ENCODE data around the gene LCE2A.
"Not testable (repeated sequence)": the region's sequence is repeated elsewhere in the genome, so short reads cannot be mapped to it uniquely, and the experiment has no call there.

LCE2A gene, protein sequence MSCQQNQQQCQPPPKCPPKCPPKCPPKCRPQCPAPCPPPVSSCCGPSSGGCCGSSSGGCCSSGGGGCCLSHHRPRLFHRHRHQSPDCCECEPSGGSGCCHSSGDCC

DNA sequence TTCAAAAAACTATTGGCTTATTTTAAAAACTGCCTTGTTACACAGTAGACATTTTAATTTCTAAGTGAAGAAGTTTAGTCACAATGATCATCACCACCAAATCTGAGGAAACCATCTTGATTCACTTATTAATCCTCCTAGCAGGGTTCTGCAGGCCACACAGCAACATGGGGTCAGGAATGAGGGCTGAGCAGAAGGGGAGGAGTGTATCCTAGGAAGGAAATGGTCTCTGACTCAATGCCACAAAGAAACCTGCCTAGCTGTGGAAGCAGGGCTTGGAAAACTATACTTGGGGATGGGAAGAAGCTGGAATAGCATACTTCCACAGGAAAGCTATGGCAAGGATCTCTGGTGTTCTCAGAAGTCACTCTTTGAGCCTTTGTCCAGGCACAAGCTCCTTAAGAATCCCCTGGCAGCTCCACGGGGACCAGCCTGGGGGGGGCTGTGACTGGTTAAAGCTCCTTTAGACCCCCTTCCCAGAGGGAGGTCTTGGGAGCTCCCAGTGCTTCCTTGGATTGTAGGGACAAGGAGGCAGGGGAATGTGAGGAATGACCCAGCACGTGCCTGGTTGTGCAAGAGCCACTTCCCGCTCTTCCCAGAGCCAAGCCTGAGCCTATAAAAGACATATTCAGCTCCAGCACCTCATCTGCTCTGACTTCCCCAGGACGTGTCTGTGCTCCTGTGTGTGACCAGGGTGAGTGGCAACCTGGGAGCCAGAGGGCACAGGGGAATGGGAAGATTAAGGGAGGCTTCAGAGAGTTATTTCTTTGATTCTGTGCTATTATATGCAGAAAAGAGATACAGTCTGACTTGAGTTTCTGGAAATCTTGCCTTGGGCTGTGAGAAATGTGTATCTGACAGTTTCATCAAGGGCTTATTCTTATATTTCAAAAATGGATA, at the start of gene LCE2A:
LCE2A (plus strand) TSS at position 645 of the 900 bp plus-strand sequence. CDS start 557 bp downstream, outside the sequence.
- DNase-seq = no peak

DNA sequence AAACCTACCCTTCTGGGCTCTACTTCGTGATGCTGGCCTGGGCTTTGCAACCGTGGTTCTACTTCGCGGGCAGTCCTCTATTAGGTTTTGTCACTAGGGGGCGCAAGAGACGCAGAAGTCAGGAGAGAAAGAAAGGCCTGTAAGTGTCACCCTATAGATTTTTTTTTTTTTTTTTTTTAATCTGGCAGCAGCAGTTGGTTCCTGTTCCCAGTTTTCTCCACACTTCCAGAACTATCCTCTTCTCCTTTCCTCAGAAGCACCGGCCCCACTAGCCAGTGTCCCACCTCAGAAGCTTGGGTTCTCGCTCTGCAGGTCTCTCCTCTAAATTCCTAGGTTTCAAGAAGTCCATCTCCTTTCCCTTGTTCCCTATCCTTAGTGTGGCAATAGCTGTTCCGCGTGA, 44.0 kb upstream of the LCE2A start:
- peak; percentile 28 for DNase-seq

DNA sequence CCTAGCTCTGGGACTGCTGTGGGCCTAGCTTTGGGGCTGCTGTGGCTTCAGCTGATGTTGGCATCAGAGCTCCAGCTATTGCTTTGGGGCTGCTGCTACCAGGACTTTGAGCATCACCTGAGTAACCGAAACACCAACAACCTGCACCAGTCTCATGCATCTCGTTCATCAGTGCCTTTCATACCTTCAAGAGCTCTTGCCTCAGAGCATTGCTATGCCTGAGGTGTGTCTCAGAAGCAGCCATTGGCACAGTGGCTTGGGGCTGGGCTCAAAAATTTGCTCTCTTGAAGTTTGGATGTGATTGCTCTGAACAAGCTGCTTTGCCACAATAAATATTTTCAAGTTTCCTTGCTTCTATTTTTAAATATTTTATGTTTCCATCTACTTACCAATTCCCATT, 41.7 kb upstream of the LCE2A start:
- DNase-seq = no peak

DNA sequence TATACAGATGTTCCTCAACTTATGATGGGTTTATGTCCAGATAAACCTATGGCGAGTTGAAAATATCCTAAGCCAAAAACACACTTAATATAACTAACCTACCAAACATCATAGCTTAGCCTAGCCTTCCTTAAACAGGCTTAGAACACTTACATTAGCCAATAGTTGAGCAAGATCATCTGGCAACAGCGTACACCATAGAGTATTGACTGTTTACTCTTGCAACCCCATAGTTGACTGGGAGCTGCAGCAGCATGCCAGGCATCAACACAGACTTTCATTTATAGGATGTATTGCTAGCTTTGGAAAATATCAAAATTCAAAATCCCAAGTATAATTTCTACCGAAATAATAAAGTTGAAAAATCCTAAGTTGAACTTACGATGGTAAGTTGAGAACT, 40.5 kb upstream of the LCE2A start:
- no peak for DNase-seq

DNA sequence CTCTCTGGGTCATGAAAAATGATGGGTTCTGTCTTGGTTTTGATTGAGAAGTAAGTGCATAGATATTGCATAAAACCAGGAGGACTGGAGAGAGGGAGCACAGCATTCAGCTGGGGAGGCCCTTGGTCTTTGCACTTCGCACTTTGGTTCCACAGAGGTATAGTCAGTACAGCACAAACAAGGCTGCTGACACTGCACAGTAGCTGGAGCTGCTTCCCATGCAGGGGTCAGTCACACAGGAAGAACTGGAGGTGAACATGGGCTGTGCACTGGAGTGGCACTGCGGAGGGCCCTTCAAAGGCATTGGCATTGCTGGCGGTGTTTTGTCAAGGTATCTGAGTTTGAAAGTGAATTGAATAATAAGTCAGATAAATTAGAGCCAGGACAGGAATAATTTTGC, 39.5 kb upstream of the LCE2A start:
- no peak for DNase-seq

DNA sequence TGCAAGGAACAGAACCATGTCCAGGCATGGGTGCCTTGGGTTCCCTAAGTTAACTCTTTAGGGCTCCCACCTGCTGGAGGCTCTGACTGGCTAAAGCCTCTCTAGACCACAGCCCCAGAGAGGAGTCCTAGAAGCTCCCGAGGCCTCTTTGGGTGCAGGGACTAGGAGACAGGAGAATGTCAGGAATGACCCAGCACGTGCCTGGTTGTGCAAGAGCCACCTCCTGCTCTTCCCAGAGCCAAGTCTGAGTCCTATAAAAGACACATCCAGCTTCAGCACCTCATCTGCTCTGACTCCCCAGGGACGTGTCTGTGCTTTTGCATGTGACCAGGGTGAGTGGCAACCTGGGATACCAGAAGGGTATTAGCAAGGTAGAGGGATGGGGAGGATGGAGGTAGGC, 35.0 kb upstream of the LCE2A start, which contains the start of gene LCE2D:
LCE2D (plus strand) TSS at position 283 of the 400 bp plus-strand sequence. CDS start 726 bp downstream, outside the sequence.
- no peak for DNase-seq

DNA sequence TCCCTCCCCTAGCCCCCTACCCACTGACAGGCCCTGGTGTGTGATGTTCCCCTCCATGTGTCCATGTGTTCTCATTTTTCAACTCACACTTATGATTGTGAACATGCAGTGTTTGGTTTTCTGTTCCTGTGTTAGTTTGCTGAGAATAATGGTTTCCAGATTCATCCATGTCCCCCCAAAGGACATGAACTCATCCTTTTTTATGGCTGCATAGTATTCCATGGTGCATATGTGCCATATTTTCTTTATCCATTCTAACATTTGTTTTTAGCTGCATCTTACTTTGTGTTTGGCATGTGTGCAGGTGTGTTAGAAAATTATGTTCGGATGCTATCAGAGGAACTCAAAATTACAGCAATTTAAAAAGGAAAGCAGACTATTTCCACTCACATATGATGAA, 32.0 kb upstream of the LCE2A start:
- not testable (repeated sequence) for DNase-seq

DNA sequence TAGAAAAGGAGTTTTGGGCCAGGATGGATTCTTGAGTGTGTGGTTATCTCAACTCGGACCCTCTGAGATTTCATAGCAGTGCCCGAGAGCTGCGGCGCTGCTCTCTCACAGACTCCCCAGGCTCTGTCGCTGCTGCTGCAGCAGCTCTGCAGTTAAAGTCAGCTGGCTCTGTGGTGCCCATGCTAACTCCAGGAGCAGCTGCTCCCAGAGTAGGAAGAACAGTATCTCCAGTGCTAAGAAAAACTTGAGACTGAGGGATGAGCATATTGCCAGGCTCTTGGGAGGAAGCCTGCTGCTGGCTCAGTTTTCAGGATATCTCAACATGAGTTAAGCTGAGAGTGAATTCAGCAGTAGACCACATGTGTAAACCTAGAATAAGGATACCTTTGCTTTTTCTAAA, 30.5 kb upstream of the LCE2A start:
- no peak for DNase-seq

DNA sequence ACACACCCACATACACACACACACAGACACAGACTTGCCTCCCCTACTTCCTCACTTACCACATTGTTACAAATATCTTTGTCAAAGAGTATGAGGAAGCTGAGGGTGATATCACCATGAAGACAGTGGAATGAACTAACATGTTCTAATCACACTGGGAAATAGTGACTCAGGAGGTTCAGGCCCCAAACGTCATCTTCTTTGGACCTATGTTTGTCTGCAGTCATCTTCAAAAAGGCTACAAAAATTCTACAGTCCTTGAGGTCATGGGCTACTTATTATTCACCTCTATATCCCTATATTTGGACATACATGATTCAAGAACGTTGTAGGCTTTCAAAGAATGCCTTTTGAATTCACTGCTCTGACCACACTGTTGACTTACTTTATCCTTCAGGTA, 25.1 kb upstream of the LCE2A start:
- DNase-seq = no peak

DNA sequence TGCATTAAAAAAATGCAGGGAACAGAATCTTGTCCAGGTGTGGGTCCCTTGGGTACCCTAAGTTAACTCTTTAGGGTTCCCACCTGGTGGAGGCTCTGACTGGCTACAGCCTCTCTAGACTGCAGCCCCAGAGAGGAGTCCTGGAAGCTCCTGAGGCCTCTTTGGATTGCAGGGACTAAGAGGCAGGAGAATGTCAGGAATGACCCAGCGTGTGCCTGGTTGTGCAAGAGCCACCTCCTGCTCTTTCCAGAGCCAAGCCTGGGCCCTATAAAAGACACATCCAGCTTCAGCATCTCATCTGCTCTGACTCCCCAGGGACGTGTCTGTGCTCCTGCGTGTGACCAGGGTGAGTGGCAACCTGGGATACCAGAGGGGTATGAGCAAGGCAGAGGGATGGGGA, 23.2 kb upstream of the LCE2A start, which contains the start of gene LCE2C:
LCE2C (plus strand) TSS at position 297 of the 400 bp plus-strand sequence. CDS start 737 bp downstream, outside the sequence.
- DNase-seq = not testable (repeated sequence)

DNA sequence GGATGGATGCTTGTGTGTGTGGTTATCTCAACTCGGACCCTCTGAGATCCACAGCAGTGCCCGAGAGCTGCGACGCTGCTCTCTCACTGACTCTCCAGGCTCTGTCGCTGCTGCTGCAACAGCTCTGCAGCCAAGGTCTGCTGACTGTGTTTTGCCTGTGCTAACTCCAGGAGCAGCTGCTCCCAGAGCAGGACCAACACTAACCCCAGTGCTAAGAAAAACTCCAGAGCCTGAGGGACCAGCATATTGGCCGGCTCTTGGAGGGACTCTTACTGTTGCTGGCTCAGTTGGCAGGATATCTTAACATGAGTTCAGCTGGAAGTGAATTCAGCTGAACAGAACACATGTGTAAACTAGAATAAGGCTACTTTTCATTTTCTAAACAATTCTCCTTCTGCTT, 18.7 kb upstream of the LCE2A start:
- no peak for DNase-seq

DNA sequence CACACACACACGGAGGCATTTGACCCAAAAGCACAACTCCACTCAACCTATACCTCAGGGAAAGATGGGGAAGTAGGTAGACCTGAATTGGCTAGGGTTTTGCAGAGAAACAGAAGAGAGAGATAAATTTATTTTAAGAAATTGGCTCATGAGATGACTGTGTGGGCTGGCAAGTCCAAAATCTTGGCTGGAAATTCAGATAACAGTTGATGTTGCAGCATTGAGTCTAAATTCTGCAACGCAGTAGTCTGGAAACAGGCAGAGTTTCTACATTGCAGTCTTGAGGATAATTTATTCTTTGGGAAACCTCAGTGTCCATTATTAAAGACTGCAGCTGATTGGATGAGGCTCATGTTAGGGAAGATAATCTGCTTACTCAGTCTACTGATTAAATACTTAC, 16.5 kb upstream of the LCE2A start:
- no peak for DNase-seq

DNA sequence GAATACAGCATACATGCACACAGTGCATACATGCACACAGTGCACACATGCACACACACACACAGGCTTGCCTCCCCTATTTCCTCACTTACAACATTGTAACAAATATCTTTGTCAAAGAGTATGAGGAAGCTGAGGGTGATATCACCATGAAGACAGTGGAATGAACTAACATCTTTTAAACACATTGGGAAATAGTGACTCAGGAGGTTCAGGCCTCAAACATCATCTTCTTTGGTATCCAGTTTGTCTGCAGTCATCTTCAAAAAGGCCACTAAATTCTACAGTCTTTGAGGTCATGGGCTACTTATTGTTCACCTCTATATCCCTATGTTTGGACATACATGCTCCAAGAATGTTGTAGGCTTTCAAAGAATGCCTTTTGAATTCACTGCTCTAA, 14.3 kb upstream of the LCE2A start:
- DNase-seq = no peak

DNA sequence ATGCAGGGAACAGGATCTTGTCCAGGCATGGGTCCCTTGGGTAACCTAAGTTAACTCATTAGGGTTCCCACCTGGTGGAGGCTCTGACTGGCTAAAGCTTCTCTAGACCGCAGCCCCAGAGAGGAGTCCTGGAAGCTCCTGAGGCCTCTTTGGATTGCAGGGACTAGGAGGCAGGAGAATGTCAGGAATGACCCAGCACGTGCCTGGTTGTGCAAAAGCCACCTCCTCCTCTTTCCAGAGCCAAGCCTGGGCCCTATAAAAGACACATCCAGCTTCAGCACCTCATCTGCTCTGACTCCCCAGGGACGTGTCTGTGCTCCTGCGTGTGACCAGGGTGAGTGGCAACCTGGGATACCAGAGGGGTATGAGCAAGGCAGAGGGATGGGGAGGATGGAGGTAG, 12.3 kb upstream of the LCE2A start, which contains the start of gene LCE2B:
LCE2B (plus strand) TSS at position 301 of the 400 bp plus-strand sequence. CDS start 721 bp downstream, outside the sequence.
- not testable (repeated sequence) for DNase-seq

DNA sequence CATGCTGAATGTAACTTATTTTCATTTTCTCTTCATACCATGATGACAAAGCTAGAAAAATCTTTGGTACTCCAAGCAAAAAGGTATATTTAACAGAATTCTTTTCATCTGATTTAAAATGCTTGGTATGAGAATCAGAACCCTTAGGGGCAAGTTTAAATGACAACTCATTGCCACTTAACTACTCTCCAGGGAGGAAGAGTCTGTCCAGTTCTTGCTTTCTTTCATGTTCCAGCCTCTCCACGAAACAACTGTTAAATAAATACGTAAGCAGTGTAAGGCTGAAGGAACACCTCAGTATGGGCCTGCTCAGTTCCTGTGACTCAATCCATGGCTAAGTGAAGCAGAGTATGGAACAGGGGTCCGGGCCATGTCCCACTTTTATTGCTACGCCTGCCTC, 1.6 kb downstream of the LCE2A start:
- DNase-seq = no peak

DNA sequence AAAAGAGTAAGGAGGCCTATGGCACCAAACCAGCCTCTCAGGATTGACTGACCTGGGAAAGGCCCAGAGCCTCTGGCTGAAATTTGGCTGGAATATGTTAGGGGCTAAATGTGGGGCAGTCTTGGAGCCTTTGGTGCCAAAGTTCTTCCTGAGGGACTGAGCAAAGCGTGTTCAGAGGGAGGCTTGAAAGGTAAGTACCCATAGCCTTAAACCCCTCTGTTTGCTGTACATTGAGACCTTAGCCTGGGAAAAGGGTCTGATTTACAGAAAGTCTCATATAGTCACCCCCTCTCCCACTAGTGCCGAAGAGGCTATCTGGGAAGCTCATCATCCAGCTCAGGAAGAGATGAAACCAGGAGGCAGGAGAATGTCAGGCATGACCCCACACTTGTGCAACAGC, 9.7 kb downstream of the LCE2A start, which contains the start of gene LCE4A:
LCE4A (plus strand) TSS at position 301 of the 400 bp plus-strand sequence. CDS start 916 bp downstream, outside the sequence.
- no peak for DNase-seq

DNA sequence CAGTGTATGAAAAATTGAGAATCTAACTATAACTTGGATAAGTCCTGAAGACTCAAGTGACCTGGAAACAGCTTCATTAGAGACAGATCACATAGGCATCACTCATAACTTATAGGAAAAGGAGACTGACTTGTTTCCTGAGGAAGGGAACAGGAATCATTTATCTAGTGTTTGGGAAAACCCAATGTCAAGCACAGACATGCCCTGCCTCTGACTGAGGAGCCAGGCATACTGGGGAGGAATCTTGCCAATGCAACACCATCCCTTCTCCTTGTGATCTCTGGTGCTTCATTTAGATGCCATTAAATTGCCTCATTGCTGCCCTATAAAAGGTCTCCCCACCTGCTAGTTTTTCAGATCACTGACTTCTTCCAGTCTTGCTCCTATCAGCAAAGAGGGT, 20.1 kb downstream of the LCE2A start:
- no peak for DNase-seq

DNA sequence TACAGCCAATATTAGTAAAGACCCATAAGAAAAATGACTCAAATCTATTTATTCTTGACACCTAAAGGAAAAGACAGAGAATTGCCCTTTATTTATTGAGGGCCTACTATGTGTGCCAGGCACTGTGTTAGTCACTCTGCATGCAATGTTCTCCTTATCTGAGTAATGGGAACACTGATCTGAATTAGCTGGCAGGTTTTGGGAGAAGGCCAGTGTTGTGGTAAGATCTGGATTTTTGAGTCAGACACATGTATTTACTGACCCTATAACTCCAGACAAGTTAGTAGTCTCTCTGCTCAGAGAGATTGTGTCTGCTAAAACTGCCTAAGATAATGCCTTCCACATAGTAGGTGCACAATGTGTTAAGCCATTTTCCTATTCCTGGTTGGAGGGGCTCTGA, 27.1 kb downstream of the LCE2A start:
- no peak for DNase-seq

DNA sequence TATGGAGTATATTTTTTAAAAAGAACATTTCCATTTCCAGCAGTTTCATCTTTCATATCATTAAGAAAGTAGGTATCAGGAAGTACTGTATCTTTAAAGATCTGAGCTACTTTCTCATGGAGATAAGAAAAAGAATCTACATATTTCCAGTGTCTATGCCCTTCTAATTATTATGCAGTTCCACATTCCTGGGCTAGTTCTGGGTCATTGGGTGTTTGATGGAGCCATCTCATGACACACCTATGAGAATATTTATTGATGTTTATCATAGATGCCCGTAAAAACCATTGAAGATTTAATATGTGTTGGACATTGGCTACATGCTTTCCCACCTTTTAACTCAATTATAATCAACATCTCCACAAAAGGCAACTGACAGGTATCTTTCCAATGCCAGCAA, 30.8 kb downstream of the LCE2A start:
- no peak for DNase-seq

DNA sequence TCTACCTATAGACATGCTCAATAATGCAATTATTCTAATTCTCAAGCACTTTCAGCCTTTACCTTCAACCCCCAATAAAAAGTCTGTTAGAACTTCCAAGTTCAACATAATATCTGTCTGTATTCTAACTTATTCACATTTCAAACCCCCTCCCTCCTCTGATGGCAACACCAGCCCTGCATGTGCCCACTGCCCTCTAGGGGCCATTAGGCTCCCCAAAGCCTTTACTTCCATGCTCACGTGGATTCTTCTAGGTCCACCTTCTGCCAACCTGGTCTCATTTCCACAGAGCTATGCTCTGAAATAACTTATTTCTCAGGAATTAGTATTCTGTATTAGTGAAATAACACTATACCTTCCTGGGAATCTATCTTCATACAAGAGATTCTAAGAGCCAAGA, 37.5 kb downstream of the LCE2A start:
- no peak for DNase-seq

DNA sequence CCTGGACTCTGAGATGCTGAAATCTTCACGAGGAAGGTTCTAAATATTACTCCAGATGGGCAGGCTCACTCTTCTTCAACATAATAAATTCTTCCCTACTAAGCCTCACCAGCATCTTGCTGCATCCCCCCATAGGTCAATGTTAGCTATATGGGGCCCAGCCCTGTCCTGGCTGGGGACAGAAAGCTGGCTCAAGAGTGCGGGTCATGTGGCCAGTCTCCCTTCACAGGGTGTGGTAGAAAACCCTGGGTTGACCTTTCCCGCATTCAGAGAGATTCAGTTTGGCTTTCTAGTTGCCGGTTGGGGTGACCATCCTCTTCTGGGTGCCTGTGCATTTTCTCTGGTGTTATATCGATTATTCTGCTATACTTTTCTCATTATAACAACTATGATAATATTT, 39.9 kb downstream of the LCE2A start:
- DNase-seq = no peak

DNA sequence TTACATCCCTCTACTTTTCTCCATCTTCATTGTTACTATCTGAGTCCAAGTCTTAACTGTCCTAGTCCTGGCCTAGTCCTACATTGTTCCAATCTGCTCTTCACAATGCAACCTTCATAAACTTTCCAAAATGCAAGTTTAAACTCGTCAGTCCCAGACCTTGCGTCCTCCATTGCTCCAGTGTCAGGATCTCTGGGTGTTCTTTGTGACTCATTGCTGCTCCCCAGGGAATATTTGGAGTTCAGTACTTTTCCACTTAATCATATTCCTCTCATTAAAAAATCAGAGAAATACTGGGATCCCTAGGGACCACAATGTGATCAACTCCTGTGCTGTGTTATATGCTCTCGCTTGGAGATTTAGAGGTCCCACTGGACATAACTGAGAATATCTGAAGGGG, 41.7 kb downstream of the LCE2A start:
- no peak for DNase-seq

DNA sequence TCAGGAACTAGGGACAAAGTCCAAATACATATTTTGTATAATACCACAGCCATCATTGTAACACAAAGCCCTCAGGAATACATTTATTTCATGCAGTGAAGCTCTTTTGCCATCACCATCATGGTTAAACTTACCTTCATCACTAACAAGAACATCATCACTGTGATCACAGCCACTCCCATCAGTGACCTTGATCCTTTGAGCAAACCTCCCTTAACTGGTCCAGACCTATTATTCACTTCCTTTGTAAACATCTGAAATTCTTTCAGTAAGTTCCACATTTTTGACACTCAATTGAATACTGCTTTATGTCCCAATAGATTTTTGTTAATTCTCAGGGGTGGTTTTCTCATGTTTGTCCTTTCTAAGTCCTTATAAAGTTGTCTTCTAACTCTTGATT, 43.5 kb downstream of the LCE2A start:
- no peak for DNase-seq
